GM21619 (cell line): Measurements from ENCODE around the gene RER1.
A peak's percentile ranks its signal among the peaks of the same experiment; 100 is the strongest.

ENCODE experiments used
- ATAC-seq: cut with Tn5 transposase; IDR thresholded peaks from one replicate; pipeline ENCODE4 v1.9.1; 2021; ENCODE audit not compliant: unreplicated experiment

Gene RER1

DNA sequence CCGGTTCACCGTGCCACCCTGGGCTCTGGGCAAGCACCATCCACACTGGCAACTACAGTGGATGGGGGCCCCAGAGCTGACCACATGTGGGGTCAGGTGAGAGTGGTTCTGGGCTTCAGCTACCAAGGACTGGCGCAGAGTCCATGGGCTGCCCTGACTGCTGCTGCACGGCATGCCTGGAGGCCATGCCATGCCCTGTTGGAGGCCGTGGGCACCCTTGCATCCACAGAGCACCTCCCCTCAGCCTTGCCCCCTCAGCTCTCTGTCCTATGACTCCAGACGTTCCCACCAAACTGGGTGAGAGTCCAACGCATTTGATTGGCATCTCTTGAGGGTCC is 15.7 kb upstream of the RER1 start:
- no peak for ATAC-seq

GRCh38 chr1:2376261-2376741 is 15.3 kb upstream of the RER1 start:
- ATAC-seq = no peak

- no peak for ATAC-seq
Observed at GRCh38 chr1:2376931-2377672, 14.5 kb upstream of the RER1 start.

DNA sequence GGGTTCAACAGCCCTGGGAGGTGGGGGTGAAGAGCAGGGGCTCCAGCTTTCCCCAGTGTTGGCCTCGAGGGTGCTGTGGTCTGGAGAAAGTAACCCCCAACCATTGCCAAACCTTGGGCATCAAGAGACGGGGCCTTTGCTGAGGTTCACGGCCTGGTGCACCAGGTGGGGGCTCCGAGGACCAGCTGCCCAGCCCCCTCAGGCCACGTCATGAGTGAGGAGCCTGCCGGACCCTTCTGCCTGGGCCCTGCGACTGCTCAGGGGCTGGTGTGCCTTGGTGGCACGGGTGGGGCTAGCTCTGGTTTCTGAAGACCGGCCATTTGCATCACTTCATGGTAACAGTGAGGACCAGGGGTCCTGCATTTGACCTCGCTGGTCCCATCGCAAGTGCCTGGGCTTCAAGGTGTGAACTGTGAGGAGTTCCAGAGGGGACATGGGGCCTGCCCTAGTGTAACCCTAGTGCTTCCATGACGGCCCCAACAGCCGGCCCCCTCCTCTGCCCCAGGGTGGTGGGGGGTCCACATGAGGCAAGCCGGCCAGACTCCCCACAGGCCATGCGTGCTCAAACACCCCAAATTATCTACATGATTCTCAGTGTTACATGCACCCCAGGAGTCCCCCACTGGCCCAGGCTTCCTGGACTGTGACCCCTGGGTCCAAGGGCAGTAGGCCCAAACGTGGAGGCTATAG is 13.7 kb upstream of the RER1 start:
- ATAC-seq = no peak

GRCh38 chr1:2378441-2378851 is 13.2 kb upstream of the RER1 start:
- no peak for ATAC-seq

DNA sequence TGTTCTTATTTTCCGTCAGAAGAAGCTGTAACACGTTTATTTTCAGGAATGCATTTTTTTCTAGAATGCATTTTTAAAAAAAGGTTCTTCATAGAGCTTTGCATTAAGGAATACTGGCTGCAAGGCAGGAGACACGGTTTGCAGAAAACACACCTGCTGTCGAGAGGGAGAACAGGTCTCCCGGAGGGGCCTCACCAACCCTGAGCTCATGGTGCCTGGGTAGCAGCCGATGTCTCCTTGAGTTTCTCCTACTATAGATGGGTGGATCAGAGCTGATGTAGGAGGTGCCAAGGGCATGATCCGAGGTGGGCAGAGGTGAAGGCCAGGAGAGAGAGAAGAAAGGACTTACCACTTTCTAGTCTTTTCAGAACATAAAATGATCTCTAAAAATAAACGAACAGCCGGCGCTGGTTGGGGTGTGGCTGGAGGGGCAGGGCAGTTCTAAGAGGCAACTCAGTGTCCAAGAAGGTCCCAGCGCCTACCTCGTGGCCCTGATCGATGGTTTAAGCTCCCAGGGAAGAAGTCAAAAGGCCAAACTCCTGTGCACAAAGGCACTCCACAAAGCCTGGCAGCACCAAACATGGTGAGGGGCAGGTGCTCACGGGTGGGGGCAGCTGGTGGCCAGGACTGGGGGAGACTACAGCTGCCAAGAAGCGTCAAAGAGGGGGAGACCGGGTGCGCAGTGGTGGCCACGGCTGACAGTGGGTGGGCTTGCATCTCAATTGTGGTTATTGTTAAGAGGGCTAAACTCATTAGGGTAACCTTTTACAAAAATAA is 12.5 kb upstream of the RER1 start:
- ATAC-seq = no peak

- no peak for ATAC-seq
Observed at GRCh38 chr1:2379733-2380404, 11.8 kb upstream of the RER1 start.

- ATAC-seq = no peak
Observed at GRCh38 chr1:2380816-2381591, 10.6 kb upstream of the RER1 start.

DNA sequence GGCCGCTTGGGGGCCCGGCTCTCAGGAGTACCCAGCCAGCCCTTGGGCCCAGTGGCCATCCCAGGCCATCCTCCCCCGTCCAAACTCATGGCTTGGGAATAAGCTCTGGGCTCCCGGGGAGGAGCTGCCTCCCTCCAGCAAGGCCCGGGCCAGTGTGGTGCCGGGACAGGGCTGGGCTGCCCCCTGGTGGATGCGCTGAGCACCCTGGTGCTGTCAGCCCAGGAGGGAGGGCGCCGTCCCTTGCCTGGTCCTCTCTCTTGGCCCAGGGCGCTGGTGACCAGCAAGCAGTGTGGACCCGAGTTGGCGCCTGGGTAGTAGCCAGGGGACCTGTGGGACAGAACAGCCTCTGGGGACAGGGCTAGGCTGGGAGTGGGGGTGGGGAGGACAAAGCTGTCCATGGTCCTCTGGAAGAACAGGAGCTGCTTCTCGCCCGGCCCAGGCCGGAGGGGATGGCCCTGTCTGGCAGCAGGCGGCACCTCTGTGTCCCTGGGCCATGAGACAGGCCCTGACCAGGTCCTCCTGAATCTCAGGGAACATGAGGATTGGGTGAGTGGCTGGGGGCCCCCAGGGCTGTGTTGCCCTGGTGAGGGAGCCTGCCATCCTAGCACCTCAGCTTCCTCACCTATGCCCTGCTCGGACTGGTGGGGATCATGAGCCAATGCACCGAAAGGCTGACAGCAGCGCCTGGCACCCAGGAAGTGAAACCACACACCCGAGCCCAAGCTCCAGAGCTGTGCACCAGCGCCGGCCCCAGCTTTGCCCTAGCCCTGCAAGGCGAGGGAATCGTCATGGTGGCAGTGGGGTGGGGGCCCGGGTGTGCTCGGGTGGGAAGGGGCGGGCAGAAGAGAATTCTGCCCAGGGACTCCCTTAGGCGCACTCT is 9.7 kb upstream of the RER1 start:
- peak; percentile 80 for ATAC-seq

DNA sequence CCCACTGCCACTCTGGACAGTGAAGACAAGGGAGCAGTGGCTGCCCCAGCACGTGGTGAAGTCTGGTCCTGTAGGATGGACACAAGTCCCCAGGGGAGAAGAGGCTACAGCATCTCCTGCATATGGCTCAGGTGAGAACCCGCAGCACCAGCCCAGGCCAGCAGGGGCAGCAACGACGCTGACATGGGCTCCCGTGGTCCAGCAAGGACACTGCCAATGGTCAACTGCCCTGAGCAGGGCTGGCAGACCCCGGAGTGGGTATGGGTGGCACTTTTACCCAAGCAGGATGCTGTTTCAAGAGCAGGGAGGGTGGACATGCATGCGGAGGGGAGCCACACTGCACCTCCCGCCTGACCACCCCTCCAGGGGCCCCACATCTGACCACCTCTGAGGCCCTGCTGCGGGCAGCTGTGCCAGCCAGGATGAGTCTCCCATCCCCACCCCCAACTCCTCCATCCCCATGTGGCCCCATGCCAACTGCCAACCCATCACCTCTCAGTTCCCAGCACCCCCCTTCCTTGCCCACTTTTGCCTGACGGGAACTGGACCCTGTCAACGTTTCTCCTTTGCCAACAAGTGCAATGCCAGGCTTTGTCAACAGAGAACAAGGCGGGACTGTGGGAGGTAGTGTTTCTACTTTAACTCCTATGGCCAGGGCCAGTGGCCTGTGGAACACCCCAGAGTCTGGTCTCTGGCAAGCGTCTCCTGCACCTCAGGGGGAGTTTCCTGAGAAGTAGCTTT is 8.8 kb upstream of the RER1 start:
- ATAC-seq = no peak

DNA sequence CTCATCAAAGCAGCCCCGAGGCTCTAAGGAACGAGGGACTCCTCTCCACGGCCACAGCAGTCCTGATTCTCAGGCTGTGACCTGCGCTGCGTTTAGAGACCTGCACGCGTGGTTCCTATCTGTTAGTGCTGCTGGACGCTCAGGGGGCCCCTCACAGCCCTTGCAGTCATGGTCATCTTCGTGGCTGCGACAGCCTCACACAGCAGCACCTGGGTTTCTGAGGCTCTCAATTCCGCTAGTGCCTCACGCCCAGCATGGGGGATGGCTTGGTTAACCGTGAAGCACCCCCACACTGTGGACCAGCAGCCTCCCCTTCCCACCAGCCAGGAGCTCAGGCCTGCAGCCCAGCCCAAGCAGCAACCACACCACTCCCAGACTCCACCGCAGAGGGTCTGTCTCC is 8.1 kb upstream of the RER1 start:
- ATAC-seq = no peak

GRCh38 chr1:2384130-2384860 is 7.3 kb upstream of the RER1 start:
- ATAC-seq = no peak

- no peak for ATAC-seq
Observed at GRCh38 chr1:2384941-2385481, 6.6 kb upstream of the RER1 start.

- no peak for ATAC-seq
Observed at GRCh38 chr1:2385606-2386280, 5.9 kb upstream of the RER1 start.

- no peak for ATAC-seq
Observed at GRCh38 chr1:2386636-2387611, 4.7 kb upstream of the RER1 start.
